MCF 10A (cell line): ENCODE results near the gene GULP1. TPM values are rescaled to one million over a fixed set of nuclear protein-coding genes. Genes with fewer than 3 reads are reported as not detected.

ENCODE experiments used
- BruUV-seq: library from RNA; stranded (reverse); fragments of 400-500 nt; replicated peaks from 2 replicates; lab custom pipeline; 2021; lab: Mats Ljungman, UMichigan
- CTCF ChIA-PET: fragments of 300-600 bp; sonication (Branson Sonifier 250); formaldehyde crosslinking; extraction: SDS; loops from one replicate; lab custom pipeline; 2021; ENCODE audit warnings: antibody characterized with exemption, inconsistent platforms; lab: Yijun Ruan, JAX
- POLR2A ChIA-PET: fragments of 300-600, 350-650 bp; sonication (Branson Sonifier 250); formaldehyde crosslinking; extraction: SDS; loops from one replicate; lab custom pipeline; 2020; ENCODE audit warnings: antibody characterized with exemption, inconsistent platforms; lab: Yijun Ruan, JAX
- DNase-seq: peaks from one replicate; pipeline ENCODE4 v3.0.0-alpha.2; 2018; ENCODE audit not compliant: unreplicated experiment
- H3K27ac Mint-ChIP-seq: one replicate; pipeline ENCODE4 v1.8.0; 2022; ENCODE audit warnings: mild to moderate bottlenecking, low read depth, mixed read lengths; ENCODE audit not compliant: unreplicated experiment
- H3K27me3 Mint-ChIP-seq: one replicate; pipeline ENCODE4 v1.8.0; 2022; ENCODE audit warnings: mixed read lengths; ENCODE audit not compliant: insufficient read depth, unreplicated experiment
- H3K36me3 Mint-ChIP-seq: one replicate; pipeline ENCODE4 v1.8.0; 2022; ENCODE audit warnings: mild to moderate bottlenecking, moderate library complexity, mixed read lengths; ENCODE audit not compliant: insufficient read depth, unreplicated experiment
- H3K4me1 Mint-ChIP-seq: one replicate; pipeline ENCODE4 v1.8.0; 2022; ENCODE audit warnings: mixed read lengths; ENCODE audit not compliant: insufficient read depth, unreplicated experiment
- H3K4me3 Mint-ChIP-seq: one replicate; pipeline ENCODE4 v1.8.0; 2022; ENCODE audit warnings: mild to moderate bottlenecking, moderate library complexity, mixed read lengths; ENCODE audit not compliant: unreplicated experiment
- H3K9me3 Mint-ChIP-seq: one replicate; pipeline ENCODE4 v1.8.0; 2022; ENCODE audit warnings: mixed read lengths; ENCODE audit not compliant: unreplicated experiment
- intact Hi-C: fragments of 100-400 bp; cut with micrococcal nuclease; formaldehyde crosslinking; loops from 2 replicates; pipeline ENCODE4 v1.14.1; 2022
- total RNA-seq: library from RNA; stranded (reverse); gene quantifications from 2 replicates; pipeline ENCODE4 v1.2.3, GENCODE V29; 2022
- TF ChIP-seq, protein P1 (sequence below): fragments of 200-600 bp; IDR thresholded peaks from one replicate; pipeline ENCODE4 v1.8.0; 2022; ENCODE audit warnings: antibody characterized with exemption, mild to moderate bottlenecking; ENCODE audit not compliant: unreplicated experiment

GULP1 gene
- total RNA-seq, 1 experiment from 2014 or later, result 4.2 TPM

DNA sequence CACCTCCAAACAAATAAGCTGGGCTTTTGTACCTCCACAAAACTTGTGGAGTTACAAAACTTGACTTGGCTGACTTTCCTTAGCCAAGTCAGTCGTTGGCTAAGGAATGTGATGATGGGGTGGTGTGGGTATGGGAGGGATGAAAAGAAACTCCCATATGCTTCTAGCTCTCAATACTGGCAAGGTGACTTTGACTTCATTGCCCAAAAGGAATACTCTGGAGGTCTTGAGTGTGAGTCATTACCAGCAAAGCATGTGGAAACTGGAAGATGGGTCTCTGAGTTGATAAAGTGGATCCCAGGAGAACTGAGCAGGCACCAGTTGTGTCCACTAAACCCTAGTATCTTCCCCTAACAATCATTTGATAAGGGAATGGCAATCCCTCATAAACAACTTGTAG lies 226.7 kb downstream of the GULP1 start:
- no peak overlapping the region for H3K27ac Mint-ChIP-seq
- H3K4me3 Mint-ChIP-seq, result no peak overlapping the region
- POLR2A ChIA-PET, result interaction anchor here (0.8 kb wide), 1 partner anchor 923 kb away, joined by 3 read pairs; no protein-coding TSS in a partner anchor

DNA sequence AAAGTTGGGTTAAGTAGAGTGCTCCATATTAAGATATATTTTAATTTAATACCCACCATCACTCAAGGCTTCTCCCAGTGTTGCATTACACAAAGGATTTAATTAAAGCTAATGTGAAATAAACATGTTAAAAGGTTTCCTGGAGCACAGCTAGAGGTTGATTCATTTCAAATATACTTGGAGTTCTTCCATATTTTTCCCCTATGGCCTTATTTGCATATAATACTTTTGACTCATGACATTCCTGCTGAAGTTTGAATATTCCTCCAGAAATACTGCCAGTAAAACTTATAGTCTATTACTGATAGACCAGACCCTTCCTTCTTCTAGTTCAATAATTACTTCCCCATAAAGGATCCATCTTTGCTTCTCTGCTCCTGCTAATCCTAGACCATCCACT lies 227.5 kb downstream of the GULP1 start:
- intact Hi-C loops, result no loop called here
- BruUV-seq, result no TSS peak
- DNase-seq, result peak; percentile 17
- H3K36me3 Mint-ChIP-seq, result no peaks in the 10 kb centered on the region
- H3K9me3 Mint-ChIP-seq, result no peaks in the 10 kb centered on the region
- no peak overlapping the region for H3K4me3 Mint-ChIP-seq
- peaks cover 9% of the 10 kb centered on the region for H3K4me1 Mint-ChIP-seq
- H3K27me3 Mint-ChIP-seq, result no peaks in the 10 kb centered on the region
- CTCF ChIA-PET, result interaction anchor here (0.5 to 11.5 kb wide), 7 partner anchors 133 to 1020 kb away, joined by 3 to 176 read pairs (median 4); partner anchors contain the start of gene GULP1
- TF ChIP-seq, protein P1, sequence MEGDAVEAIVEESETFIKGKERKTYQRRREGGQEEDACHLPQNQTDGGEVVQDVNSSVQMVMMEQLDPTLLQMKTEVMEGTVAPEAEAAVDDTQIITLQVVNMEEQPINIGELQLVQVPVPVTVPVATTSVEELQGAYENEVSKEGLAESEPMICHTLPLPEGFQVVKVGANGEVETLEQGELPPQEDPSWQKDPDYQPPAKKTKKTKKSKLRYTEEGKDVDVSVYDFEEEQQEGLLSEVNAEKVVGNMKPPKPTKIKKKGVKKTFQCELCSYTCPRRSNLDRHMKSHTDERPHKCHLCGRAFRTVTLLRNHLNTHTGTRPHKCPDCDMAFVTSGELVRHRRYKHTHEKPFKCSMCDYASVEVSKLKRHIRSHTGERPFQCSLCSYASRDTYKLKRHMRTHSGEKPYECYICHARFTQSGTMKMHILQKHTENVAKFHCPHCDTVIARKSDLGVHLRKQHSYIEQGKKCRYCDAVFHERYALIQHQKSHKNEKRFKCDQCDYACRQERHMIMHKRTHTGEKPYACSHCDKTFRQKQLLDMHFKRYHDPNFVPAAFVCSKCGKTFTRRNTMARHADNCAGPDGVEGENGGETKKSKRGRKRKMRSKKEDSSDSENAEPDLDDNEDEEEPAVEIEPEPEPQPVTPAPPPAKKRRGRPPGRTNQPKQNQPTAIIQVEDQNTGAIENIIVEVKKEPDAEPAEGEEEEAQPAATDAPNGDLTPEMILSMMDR, result no peak
- no peak overlapping the region for H3K27ac Mint-ChIP-seq
- POLR2A ChIA-PET, result interaction anchor here (0.8 to 1.1 kb wide), 2 partner anchors 226 to 923 kb away, joined by 3 to 4 read pairs; no protein-coding TSS in a partner anchor

More for the DNA sequence above, 226.7 kb downstream of the GULP1 start:
- CTCF ChIA-PET, result interaction anchor here (0.7 to 2.5 kb wide), 4 partner anchors 675 to 1019 kb away, joined by 3 to 10 read pairs (median 4); no protein-coding TSS in a partner anchor
- no peaks in the 10 kb centered on the region for H3K9me3 Mint-ChIP-seq
- no peaks in the 10 kb centered on the region for H3K27me3 Mint-ChIP-seq
- BruUV-seq, result no TSS peak
- no peaks in the 10 kb centered on the region for H3K36me3 Mint-ChIP-seq
- intact Hi-C loops, result no loop called here
- TF ChIP-seq, protein P1, result no peak
- DNase-seq, result no peak
- peaks cover 9% of the 10 kb centered on the region for H3K4me1 Mint-ChIP-seq

DNA sequence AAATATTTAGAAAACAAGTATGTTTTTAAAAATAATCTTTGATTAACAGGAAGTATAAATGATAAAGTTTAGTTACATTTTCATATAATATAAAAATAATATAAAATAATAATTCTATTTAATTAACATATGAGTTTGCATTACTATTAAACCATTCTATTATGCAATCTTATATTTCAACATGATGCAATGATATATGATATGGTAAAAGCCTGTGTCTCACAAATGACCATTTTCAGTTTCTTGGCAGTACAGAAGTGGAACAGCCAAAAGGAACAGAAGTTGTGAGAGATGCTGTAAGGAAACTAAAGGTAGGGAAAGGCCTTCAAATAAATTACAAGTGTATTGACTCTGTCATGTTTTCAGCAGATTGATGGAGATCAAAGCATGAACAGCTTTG lies 230.8 kb downstream of the GULP1 start:
- no peaks in the 10 kb centered on the region for H3K36me3 Mint-ChIP-seq
- no TSS peak for BruUV-seq
- peaks cover 14% of the 10 kb centered on the region for H3K4me1 Mint-ChIP-seq
- H3K4me3 Mint-ChIP-seq, result no peak overlapping the region
- peak; percentile 25 for DNase-seq
- H3K9me3 Mint-ChIP-seq, result no peaks in the 10 kb centered on the region
- intact Hi-C loops, result loop anchor here (10.0 kb wide), 1 partner anchor 822 kb away; no protein-coding TSS in a partner anchor
- TF ChIP-seq, protein P1, result no peak
- CTCF ChIA-PET, result interaction anchor here (0.6 to 11.5 kb wide), 10 partner anchors 8 to 1660 kb away, joined by 3 to 176 read pairs (median 5); partner anchors contain the start of genes ASNSD1 and COL3A1
- POLR2A ChIA-PET, result no interaction called here
- no peaks in the 10 kb centered on the region for H3K27me3 Mint-ChIP-seq
- H3K27ac Mint-ChIP-seq, result no peak overlapping the region

DNA sequence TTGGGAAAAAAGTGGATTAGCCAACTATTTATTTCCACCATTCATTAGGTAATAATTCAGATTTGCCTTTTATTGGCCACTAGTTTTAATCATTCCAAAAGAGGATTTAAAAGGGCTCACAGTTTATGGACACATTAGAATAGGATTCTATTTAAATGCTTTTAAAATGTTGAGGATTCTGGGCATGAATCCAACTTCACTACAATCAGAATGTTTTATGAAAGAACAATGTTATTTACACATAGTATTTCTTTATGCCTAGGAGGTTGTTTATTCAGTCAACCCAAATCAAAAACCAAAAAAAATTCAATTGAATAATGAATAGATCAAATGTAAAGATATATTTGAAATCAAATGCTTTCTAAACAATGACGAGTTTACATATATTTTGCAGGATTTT lies 232.2 kb downstream of the GULP1 start:
- BruUV-seq, result no TSS peak
- DNase-seq, result no peak
- intact Hi-C loops, result loop anchor here (1.0 to 10.0 kb wide), 5 partner anchors 460 to 888 kb away; no protein-coding TSS in a partner anchor
- TF ChIP-seq, protein P1, result no peak
- Mint-ChIP-seq H3K27ac (no peak overlapping the region), H3K36me3 (no peaks in the 10 kb centered on the region), H3K4me3 (no peak overlapping the region), H3K9me3 (no peaks in the 10 kb centered on the region), H3K27me3 (no peaks in the 10 kb centered on the region), H3K4me1 (peaks cover 14% of the 10 kb centered on the region)
- ChIA-PET POLR2A (interaction anchor here (0.6 to 2.9 kb wide), 3 partner anchors 85 to 460 kb away, joined by 3 to 10 read pairs (median 4); no protein-coding TSS in a partner anchor), CTCF (interaction anchor here (0.6 to 11.5 kb wide), 18 partner anchors 9 to 1652 kb away, joined by 3 to 176 read pairs (median 4); partner anchors contain the start of gene COL3A1)
